ENCODE results near the gene HTR6.

DNA sequence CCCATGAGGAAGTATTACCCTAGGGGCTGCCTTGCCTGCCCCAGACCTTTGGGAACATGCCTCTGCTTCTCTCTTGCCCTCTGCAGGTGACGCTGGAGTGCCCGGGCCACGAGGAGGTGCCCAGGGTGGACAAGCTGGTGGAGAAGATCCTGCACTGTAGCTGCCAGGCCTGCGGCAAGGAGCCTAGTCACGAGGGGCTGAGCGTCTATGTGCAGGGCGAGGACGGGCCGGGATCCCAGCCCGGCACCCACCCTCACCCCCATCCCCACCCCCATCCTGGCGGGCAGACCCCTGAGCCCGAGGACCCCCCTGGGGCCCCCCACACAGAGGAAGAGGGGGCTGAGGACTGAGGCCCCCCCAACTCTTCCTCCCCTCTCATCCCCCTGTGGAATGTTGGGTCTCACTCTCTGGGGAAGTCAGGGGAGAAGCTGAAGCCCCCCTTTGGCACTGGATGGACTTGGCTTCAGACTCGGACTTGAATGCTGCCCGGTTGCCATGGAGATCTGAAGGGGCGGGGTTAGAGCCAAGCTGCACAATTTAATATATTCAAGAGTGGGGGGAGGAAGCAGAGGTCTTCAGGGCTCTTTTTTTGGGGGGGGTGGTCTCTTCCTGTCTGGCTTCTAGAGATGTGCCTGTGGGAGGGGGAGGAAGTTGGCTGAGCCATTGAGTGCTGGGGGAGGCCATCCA is 7.8 kb upstream of the HTR6 start:
- TF ChIP-seq, protein P1, sequence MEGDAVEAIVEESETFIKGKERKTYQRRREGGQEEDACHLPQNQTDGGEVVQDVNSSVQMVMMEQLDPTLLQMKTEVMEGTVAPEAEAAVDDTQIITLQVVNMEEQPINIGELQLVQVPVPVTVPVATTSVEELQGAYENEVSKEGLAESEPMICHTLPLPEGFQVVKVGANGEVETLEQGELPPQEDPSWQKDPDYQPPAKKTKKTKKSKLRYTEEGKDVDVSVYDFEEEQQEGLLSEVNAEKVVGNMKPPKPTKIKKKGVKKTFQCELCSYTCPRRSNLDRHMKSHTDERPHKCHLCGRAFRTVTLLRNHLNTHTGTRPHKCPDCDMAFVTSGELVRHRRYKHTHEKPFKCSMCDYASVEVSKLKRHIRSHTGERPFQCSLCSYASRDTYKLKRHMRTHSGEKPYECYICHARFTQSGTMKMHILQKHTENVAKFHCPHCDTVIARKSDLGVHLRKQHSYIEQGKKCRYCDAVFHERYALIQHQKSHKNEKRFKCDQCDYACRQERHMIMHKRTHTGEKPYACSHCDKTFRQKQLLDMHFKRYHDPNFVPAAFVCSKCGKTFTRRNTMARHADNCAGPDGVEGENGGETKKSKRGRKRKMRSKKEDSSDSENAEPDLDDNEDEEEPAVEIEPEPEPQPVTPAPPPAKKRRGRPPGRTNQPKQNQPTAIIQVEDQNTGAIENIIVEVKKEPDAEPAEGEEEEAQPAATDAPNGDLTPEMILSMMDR (IDR thresholded peaks at IDR 0.05; ENCODE audit: low read length): no peak
- TF ChIP-seq EZH2phosphoT487 (IDR thresholded peaks at IDR 0.05; ENCODE audit: low read length) (no peak), EZH2 (optimal IDR thresholded peaks at IDR 0.05; ENCODE audit: low read depth, low read length) (no peak)

All from MM.1S (cell line).